GM18907 (cell line): ENCODE data around the gene SYT8.

Experiments
- ATAC-seq: cut with Tn5 transposase; IDR thresholded peaks from one replicate; pipeline ENCODE4 v1.9.1; 2021; ENCODE audit warnings: mild to moderate bottlenecking, moderate library complexity; ENCODE audit not compliant: unreplicated experiment

SYT8 gene

GRCh38 chr11:1844221-1845094, 9.7 kb downstream of the SYT8 start:
- ATAC-seq, result no peak

DNA sequence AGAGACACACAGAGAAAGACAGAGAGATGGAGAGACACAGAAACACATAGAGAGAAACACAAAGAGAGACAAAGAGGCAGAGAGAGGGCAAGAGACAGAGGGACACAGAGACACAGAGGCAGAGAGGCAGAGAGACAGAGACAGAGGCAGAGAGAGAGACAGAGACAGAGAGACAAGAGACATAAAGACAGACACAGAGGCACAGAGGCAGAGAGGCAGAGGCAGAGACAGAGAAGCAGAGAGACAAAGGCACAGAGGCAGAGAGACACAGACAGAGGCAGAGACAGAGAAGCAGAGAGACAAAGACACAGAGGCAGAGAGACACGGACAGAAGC, 10.3 kb downstream of the SYT8 start:
- ATAC-seq, result no peak

GRCh38 chr11:1845561-1846452, 11.0 kb downstream of the SYT8 start:
- ATAC-seq, result no peak

- ATAC-seq, result no peak
Measured at GRCh38 chr11:1846453-1846932, 11.7 kb downstream of the SYT8 start.

GRCh38 chr11:1847006-1847735, 12.4 kb downstream of the SYT8 start:
- ATAC-seq, result no peak

GRCh38 chr11:1847926-1848639, 13.3 kb downstream of the SYT8 start:
- ATAC-seq, result no peak

GRCh38 chr11:1848640-1849430, 14.0 kb downstream of the SYT8 start:
- ATAC-seq, result no peak

- no peak for ATAC-seq
Measured at GRCh38 chr11:1851468-1852180, 16.8 kb downstream of the SYT8 start.

- ATAC-seq, result peak; percentile 3
Measured at GRCh38 chr11:1852271-1852876, 17.6 kb downstream of the SYT8 start.

DNA sequence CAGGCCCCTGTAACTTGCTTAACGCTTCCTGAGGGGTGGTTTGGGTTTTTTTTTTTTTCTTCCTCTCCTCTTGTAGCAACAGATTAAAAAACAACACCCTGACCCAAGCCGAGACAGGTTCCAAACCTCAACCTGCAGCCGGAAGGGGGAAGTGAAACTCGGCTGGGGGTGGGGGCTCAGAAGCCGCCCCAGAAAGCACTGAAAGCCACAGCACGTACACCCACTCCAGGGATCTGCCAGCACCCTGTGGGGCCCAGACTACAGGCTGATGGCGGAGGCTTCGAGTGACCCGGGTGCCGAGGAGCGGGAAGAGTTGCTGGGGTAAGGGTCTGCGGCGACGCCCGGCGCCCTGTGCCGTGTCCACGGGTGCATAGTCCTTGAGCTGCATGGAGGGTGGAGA, 18.1 kb downstream of the SYT8 start, which contains the start of gene LSP1:
Gene LSP1, plus strand, starts transcription at position 208 of the 400 bp plus-strand sequence. Its CDS starts 61 bp downstream, at position 269.
- peak; percentile 43 for ATAC-seq

DNA sequence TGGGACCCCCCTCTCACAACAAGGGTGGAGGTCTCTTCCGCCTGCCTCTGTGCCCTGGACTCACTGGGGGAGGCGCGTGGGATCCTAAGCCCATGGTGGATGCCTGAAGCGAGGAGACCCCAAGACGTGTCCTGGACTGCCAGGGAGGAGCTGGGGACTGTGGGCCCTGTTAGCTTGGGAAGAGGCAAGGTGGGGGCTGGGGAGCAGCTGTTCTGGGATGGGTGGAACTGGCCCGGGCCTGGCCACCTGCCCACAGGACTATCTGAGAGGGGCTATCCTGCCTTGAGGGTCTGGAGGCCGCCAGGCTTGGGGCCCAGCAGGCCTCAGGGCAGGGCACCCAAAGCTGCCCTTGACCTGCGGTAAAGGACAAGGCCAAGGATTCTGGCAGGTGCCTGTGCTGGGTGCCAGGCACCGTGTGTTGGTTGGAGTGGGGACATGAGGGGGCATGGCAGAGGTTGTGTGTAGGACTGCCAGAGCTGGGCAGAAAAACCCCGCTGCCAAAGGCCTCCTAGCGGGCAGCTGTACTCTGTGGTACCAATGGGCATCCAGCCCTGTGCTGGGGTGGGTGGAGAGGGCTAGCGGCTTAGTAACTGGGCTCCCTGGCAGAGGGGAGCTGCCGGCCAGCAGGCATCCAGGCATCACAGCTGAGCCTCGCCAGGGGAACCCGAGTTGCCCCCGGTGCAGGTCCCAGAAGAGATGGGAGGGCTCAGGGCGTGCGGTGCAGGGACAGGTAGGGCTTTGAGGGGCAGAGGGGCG, 18.8 kb downstream of the SYT8 start:
- no peak for ATAC-seq

DNA sequence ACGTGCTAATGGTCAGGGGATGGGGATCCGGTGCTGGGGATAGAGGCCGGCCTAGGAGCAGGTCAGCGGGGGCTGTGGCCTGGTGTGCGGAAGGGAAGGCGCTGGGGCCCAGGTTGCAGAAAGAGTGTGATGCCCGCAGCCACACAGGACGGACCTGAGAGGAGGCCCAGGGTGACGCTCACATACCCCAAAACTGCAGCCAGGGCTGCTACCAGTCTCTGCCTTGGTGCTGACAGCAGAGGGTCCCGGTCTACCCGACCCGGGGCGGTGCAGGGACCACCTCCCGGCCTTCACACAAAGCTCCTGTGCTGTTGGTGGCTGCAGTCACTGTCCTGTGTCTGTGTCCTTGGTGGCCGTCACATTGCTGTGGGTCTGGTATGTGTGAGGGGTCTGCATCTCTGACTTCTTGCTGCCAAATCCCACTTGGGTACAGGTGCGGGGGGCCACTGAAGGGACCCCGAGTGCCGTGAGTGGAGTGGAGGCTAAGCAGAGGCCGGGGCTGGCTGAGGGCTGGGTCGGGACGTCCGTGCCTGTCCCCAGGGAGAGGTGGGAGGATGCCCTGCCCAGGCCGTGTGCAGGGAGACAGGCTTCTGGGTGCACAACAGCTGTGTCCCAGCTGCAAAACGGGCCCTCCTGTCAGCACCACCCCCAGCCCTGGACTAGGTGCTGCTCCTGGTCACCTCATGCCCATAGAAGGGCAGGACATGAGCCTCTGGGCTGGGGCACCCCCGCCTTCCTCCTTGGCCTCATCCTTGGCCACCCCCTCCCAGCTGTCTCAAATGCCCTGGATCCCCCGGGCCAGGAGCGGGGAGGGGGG, 19.6 kb downstream of the SYT8 start:
- peak; percentile 35 for ATAC-seq

DNA sequence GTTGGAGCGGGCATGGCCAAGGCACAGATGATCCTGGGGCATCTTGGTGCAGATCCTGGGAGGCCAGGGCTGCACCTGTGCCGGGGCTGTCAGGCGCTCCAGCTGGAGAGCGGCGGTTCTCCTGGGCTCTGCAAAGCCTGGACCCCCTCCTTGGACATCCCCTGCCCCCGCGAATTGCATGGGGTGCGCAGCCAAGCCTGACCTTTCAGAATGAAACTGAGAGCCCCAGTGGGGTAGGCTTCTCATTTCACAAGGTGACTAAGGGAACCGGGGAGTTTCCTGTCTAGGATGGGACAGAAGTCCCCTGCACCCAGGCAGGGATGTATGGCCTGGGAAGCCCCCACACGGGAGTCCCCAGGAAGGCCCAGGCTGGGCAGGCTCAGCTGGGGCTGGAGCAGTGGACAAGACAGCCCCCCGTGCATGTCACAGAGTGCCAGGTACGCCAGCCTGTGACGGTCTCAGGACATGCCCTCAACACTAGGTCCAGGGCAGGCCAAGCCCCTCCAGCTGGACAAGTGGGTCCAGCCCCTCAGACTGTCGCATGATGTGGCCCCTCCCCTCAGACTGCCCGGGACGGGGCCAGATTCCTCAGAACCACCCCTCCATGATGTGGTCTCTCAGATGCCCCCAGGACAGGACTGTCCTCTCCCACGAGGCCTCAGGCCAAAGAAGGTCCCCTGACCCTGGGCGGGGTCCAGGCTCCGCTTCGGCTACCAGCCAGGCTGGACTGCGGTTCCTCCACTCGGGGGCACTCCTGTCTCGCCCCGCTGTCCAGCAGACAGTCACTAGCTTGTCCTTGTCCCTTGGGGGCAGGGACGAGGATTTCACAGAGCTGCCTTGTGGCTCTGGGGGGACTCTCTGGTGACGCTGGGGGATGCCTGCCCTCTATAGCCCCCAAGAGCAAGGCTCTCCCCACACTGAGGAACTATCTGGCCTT, 20.4 kb downstream of the SYT8 start:
- peak; percentile 43 for ATAC-seq

DNA sequence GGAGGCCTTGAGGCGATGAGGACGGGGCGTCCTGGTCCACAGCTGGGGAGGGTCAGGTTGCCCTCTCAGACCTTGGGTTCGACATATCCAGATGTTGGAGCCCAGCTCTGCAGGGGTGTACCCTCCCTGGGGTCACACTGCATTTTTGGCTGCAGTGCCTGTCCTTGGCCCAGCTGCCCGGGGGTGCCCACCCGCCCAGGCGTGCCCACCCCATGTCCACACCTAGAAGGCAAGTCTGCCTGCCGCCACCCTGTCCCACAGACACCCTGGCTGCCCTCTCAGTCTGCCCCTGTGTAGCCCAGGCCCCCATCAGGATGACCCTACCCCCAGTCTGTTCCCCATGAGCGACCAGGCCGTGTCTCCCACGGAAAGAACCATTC, 21.1 kb downstream of the SYT8 start:
- no peak for ATAC-seq

GRCh38 chr11:1856306-1857005, 21.7 kb downstream of the SYT8 start:
- ATAC-seq, result no peak
